SU-DHL-6 (cell line): Measurements from ENCODE around the gene MAPK11.

ENCODE experiments used
- H2AFZ ChIP-seq: fragments of 200-600 bp; sonication (generic); 2 replicates; pipeline ENCODE4 v1.6.1; 2014; ENCODE audit warnings: low read depth, mild to moderate bottlenecking, moderate library complexity, mixed read lengths, antibody characterized with exemption, low read length; ENCODE audit not compliant: severe bottlenecking
- H3F3A ChIP-seq: fragments of 200-600 bp; shearing (Covaris generic); 2 replicates; pipeline ENCODE4 v1.6.0; 2016; ENCODE audit warnings: antibody characterized with exemption, mild to moderate bottlenecking; ENCODE audit not compliant: insufficient read depth
- H3K27ac ChIP-seq: fragments of 200-600 bp; sonication (generic); 2 replicates; pipeline ENCODE4 v1.5.1; 2016; ENCODE audit warnings: low read depth, mild to moderate bottlenecking, low read length, moderate library complexity, mixed read lengths
- H3K27me3 ChIP-seq: fragments of 200-600 bp; sonication (generic), shearing (Covaris generic); 2 replicates; pipeline ENCODE4 v1.6.0; 2014; ENCODE audit warnings: mild to moderate bottlenecking, low read length
- H3K36me3 ChIP-seq: fragments of 200-600 bp; sonication (generic); 2 replicates; pipeline ENCODE4 v1.6.1; 2014; ENCODE audit warnings: mild to moderate bottlenecking, low read length, mixed read lengths
- H3K4me2 ChIP-seq: fragments of 300-600, 200-600 bp; shearing (Covaris generic), sonication (generic); 2 replicates; pipeline ENCODE4 v1.6.0; 2014; ENCODE audit warnings: low read length, low read depth, mild to moderate bottlenecking; ENCODE audit not compliant: poor library complexity, severe bottlenecking
- H3K4me3 ChIP-seq: fragments of 200-600 bp; sonication (generic); 2 replicates; pipeline ENCODE4 v1.5.1; 2014; ENCODE audit warnings: antibody characterized with exemption, low read length, mild to moderate bottlenecking, mixed read lengths; ENCODE audit not compliant: insufficient read depth, poor library complexity, severe bottlenecking
- H3K79me2 ChIP-seq: fragments of 200-600 bp; sonication (generic); 2 replicates; pipeline ENCODE4 v1.6.1; 2014; ENCODE audit warnings: mild to moderate bottlenecking, low read length, moderate library complexity; ENCODE audit not compliant: insufficient read depth
- H3K9ac ChIP-seq: fragments of 200-600 bp; sonication (generic); 2 replicates; pipeline ENCODE4 v1.7.0; 2014; ENCODE audit warnings: mild to moderate bottlenecking, low read length
- H3K9me2 ChIP-seq: fragments of 200-600 bp; sonication (generic); replicated peaks from 2 replicates; pipeline ENCODE4 v1.6.1; 2014; ENCODE audit warnings: low read length; ENCODE audit not compliant: insufficient read depth
- H3K9me3 ChIP-seq: fragments of 200-600 bp; sonication (generic); 2 replicates; pipeline ENCODE4 v1.6.1; 2014; ENCODE audit warnings: low read length, mixed read lengths; ENCODE audit not compliant: insufficient read depth
- H4K20me1 ChIP-seq: fragments of 200-600 bp; sonication (generic); 2 replicates; pipeline ENCODE4 v1.6.1; 2014; ENCODE audit warnings: low read depth, mild to moderate bottlenecking, antibody characterized with exemption, low read length, moderate library complexity, mixed read lengths
- CTCF ChIP-seq: fragments of 200-600 bp; sonication (generic); IDR thresholded peaks from one replicate; pipeline ENCODE4 v1.5.1; 2017; ENCODE audit warnings: antibody characterized with exemption, mild to moderate bottlenecking, low read length, moderate library complexity; ENCODE audit not compliant: insufficient read depth, poor library complexity, severe bottlenecking
- EZH2phosphoT487 ChIP-seq: fragments of 200-600 bp; sonication (generic), shearing (Covaris generic); conservative IDR thresholded peaks from 2 replicates; pipeline ENCODE4 v1.6.1; 2018; ENCODE audit warnings: mild to moderate bottlenecking, antibody characterized with exemption, low read length, moderate library complexity, mixed read lengths

The MAPK11 gene

GRCh38 chr22:50247748-50248147, 22.4 kb downstream of the MAPK11 start:
- Histone ChIP-seq H4K20me1 (no peaks in the 10 kb centered on the region), H3K9me3 (no peaks in the 10 kb centered on the region), H3K9me2 (no peaks in the 10 kb centered on the region), H3F3A (peaks cover 32% of the 10 kb centered on the region), H3K27ac (no peak overlapping the region), H2AFZ (no peak overlapping the region), H3K9ac (no peak overlapping the region), H3K36me3 (no peaks in the 10 kb centered on the region), H3K27me3 (no peaks in the 10 kb centered on the region), H3K4me2 (peak overlapping the region; percentile 4), H3K4me3 (no peak overlapping the region), H3K79me2 (peaks cover 23% of the 10 kb centered on the region)
- TF ChIP-seq CTCF (no peak), EZH2phosphoT487 (no peak)

- TF ChIP-seq CTCF (no peak), EZH2phosphoT487 (no peak)
- H2AFZ ChIP-seq = no peak overlapping the region
- no peaks in the 10 kb centered on the region for H3K27me3 ChIP-seq
- no peak overlapping the region for H3K4me2 ChIP-seq
- H3K9me3 ChIP-seq = no peaks in the 10 kb centered on the region
- H3K9ac ChIP-seq = no peak overlapping the region
- H3K79me2 ChIP-seq = peaks cover 34% of the 10 kb centered on the region
- no peaks in the 10 kb centered on the region for H3K36me3 ChIP-seq
- H3K9me2 ChIP-seq = no peaks in the 10 kb centered on the region
- H3K4me3 ChIP-seq = no peak overlapping the region
- no peaks in the 10 kb centered on the region for H4K20me1 ChIP-seq
- H3F3A ChIP-seq = peaks cover 35% of the 10 kb centered on the region
- no peak overlapping the region for H3K27ac ChIP-seq
These were observed 23.7 kb downstream of the MAPK11 start for GRCh38 chr22:50246242-50247175.

GRCh38 chr22:50245214-50246072, 24.7 kb downstream of the MAPK11 start:
- H3K27ac ChIP-seq = peak overlapping the region; percentile 87
- H2AFZ ChIP-seq = no peak overlapping the region
- no peaks in the 10 kb centered on the region for H3K36me3 ChIP-seq

More at GRCh38 chr22:50245214-50246072, 24.7 kb downstream of the MAPK11 start:
- Histone ChIP-seq H3K9me2 (no peaks in the 10 kb centered on the region), H3K27me3 (no peaks in the 10 kb centered on the region), H3K9me3 (no peaks in the 10 kb centered on the region), H3K4me3 (peak overlapping the region; percentile 86), H3K9ac (peak overlapping the region; percentile 83), H3K4me2 (peak overlapping the region; percentile 96), H3F3A (peaks cover 35% of the 10 kb centered on the region), H3K79me2 (peaks cover 42% of the 10 kb centered on the region), H4K20me1 (no peaks in the 10 kb centered on the region)
- TF ChIP-seq EZH2phosphoT487 (no peak), CTCF (no peak)
